Mucosa of stomach (tissue), 1 donor: ENCODE data around the gene BCKDK.
"Not testable (repeated sequence)": the region's sequence is repeated elsewhere in the genome, so short reads cannot be mapped to it uniquely, and the experiment has no call there.

Experiments used
- H3K27me3 ChIP-seq: one replicate; pipeline ENCODE4 v1.7.0; 2013; ENCODE audit warnings: mild to moderate bottlenecking, low read length; ENCODE audit not compliant: control insufficient read depth, insufficient read depth
- H3K36me3 ChIP-seq: one replicate; pipeline ENCODE4 v1.7.0; 2013; ENCODE audit warnings: low read length; ENCODE audit not compliant: control insufficient read depth, insufficient read depth
- H3K4me1 ChIP-seq: one replicate; pipeline ENCODE4 v1.7.0; 2013; ENCODE audit warnings: mild to moderate bottlenecking, low read length; ENCODE audit not compliant: control insufficient read depth, insufficient read depth
- H3K4me3 ChIP-seq: one replicate; pipeline ENCODE4 v1.7.0; 2013; ENCODE audit warnings: low read length
- H3K9ac ChIP-seq: one replicate; pipeline ENCODE4 v1.7.0; 2013; ENCODE audit warnings: mild to moderate bottlenecking, low read length, moderate library complexity
- H3K9me3 ChIP-seq: one replicate; pipeline ENCODE4 v1.7.0; 2013; ENCODE audit warnings: mild to moderate bottlenecking, low read length, moderate library complexity; ENCODE audit not compliant: control insufficient read depth
- donor health status: Pancreatic carcinoma.

BCKDK gene

GRCh38 chr16:31134625-31135534, 26.7 kb downstream of the BCKDK start:
- Histone ChIP-seq H3K9ac (peak overlapping the region; percentile 100), H3K4me1 (peaks cover 64% of the 10 kb centered on the region)

GRCh38 chr16:31135535-31136286, 27.5 kb downstream of the BCKDK start, which contains the start of gene PRSS8:
PRSS8 (minus strand) TSS chr16:31135727; CDS start chr16:31135498, 229 bp downstream.
- Histone ChIP-seq H3K4me3 (peak within 1 kb of the TSS; percentile 78), H3K36me3 (peaks cover 15% of the 10 kb centered on the region), H3K9me3 (no peaks in the 10 kb centered on the region), H3K4me1 (peaks cover 64% of the 10 kb centered on the region), H3K9ac (peak within 1 kb of the TSS; percentile 100), H3K27me3 (peaks cover 3% of the 10 kb centered on the region)

More at GRCh38 chr16:31134625-31135534, 26.7 kb downstream of the BCKDK start:
- H3K9me3 ChIP-seq: no peaks in the 10 kb centered on the region
- peak overlapping the region; percentile 78 for H3K4me3 ChIP-seq
- peaks cover 3% of the 10 kb centered on the region for H3K27me3 ChIP-seq
- H3K36me3 ChIP-seq: peaks cover 15% of the 10 kb centered on the region

- Histone ChIP-seq H3K9me3 (no peaks in the 10 kb centered on the region), H3K27me3 (peaks cover 3% of the 10 kb centered on the region), H3K9ac (no peak overlapping the region), H3K4me3 (no peak overlapping the region), H3K36me3 (peaks cover 15% of the 10 kb centered on the region), H3K4me1 (peaks cover 63% of the 10 kb centered on the region)
Measured at GRCh38 chr16:31136287-31136662, 28.1 kb downstream of the BCKDK start.

GRCh38 chr16:31136822-31137499, 28.8 kb downstream of the BCKDK start:
- H3K36me3 ChIP-seq: peaks cover 14% of the 10 kb centered on the region
- not testable (repeated sequence) for H3K9me3 ChIP-seq, H3K4me3 ChIP-seq, H3K9ac ChIP-seq, H3K27me3 ChIP-seq
- H3K4me1 ChIP-seq: peaks cover 63% of the 10 kb centered on the region

- Histone ChIP-seq H3K4me3 (peak overlapping the region; percentile 5), H3K4me1 (peaks cover 52% of the 10 kb centered on the region), H3K9me3 (no peaks in the 10 kb centered on the region), H3K27me3 (peaks cover 3% of the 10 kb centered on the region), H3K9ac (peak overlapping the region; percentile 11), H3K36me3 (no peaks in the 10 kb centered on the region)
Measured at GRCh38 chr16:31138621-31139578, 30.7 kb downstream of the BCKDK start.

GRCh38 chr16:31141071-31141469, 32.9 kb downstream of the BCKDK start:
- H3K27me3 ChIP-seq, H3K9ac ChIP-seq: not testable (repeated sequence)

GRCh38 chr16:31141489-31142108, 33.4 kb downstream of the BCKDK start:
- Histone ChIP-seq H3K36me3 (no peaks in the 10 kb centered on the region), H3K9ac (peak overlapping the region; percentile 70), H3K9me3 (no peaks in the 10 kb centered on the region), H3K4me1 (peaks cover 44% of the 10 kb centered on the region), H3K27me3 (no peaks in the 10 kb centered on the region), H3K4me3 (peak overlapping the region; percentile 8)

More at GRCh38 chr16:31141071-31141469, 32.9 kb downstream of the BCKDK start:
- not testable (repeated sequence) for H3K4me3 ChIP-seq, H3K36me3 ChIP-seq, H3K9me3 ChIP-seq
- peaks cover 46% of the 10 kb centered on the region for H3K4me1 ChIP-seq

- peaks cover 44% of the 10 kb centered on the region for H3K4me1 ChIP-seq
- H3K9ac ChIP-seq: peak overlapping the region; percentile 70
- H3K4me3 ChIP-seq: peak overlapping the region; percentile 50
- no peaks in the 10 kb centered on the region for H3K27me3 ChIP-seq
- no peaks in the 10 kb centered on the region for H3K9me3 ChIP-seq
- no peaks in the 10 kb centered on the region for H3K36me3 ChIP-seq
Measured at GRCh38 chr16:31142109-31143010, 34.2 kb downstream of the BCKDK start.

- peak overlapping the region; percentile 50 for H3K4me3 ChIP-seq
Measured at GRCh38 chr16:31143011-31143693, 35.0 kb downstream of the BCKDK start.

More at GRCh38 chr16:31143011-31143693, 35.0 kb downstream of the BCKDK start:
- peaks cover 6% of the 10 kb centered on the region for H3K27me3 ChIP-seq
- no peaks in the 10 kb centered on the region for H3K9me3 ChIP-seq
- H3K4me1 ChIP-seq: peaks cover 47% of the 10 kb centered on the region
- peak overlapping the region; percentile 61 for H3K9ac ChIP-seq
- H3K36me3 ChIP-seq: no peaks in the 10 kb centered on the region
